ENCODE measurements around the gene DGKE.

Gene DGKE

GRCh38 chr17:56833809-56834379 is at the start of gene DGKE, which contains the start of gene C17orf67:
Gene DGKE (plus strand): TSS chr17:56834151. CDS start chr17:56834796, 645 bp downstream.
Gene C17orf67 (minus strand): TSS chr17:56833920. CDS start chr17:56815810, 18,110 bp downstream.
- DNase-seq, result peak; percentile 99

DNA sequence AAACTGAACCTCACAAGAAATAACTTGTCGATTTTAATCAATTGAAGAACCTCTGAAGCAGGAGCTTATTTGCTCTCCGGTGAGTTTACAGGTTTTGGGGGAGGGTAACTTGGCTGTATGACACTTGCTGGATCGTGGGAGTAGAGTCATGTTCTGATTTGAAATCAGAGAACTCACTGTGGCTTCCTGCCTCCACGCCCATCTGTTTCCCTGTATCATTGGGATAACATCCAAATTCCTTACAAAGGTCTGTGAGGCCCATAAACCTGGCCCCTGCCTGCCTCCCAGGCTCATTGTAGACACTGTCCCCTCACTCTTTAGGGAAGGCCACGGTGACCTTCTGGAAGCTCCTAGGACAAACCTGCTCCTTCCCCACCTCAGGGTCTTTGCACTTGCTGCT is 48.5 kb upstream of the DGKE start:
- peak; percentile 27 for DNase-seq

DNA sequence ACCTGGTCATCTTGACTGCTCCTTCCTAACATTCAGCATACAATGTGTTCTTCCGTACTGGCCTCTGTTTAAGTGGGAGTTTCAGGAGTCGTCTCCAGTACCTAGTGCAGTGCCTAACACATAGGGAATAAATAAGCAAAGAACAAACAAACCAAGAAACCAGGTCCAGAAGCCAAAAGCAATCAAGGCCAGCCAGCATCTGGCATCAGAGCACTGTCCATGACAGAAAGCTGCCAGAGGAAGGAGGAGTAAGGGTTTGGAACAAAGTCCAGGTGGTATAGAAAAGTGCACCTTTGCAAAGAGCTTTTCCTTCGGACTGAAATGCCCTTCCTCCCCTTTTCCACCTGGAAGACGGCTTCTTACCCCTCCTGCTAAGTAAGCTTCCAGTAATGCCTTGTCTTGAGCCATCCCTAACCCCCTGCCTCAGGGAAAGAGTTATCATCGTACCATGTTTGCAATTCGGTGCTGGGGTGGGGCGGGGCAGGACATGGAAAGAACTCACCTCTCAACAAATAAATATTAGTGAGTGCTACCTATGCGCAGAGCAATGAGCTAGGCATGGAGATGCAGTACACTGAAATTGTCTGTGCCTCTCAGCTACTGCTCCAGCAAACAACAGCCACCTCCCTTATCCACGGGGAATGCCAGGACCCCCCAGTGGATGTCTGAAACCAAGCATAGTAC is 47.8 kb upstream of the DGKE start:
- DNase-seq, result no peak

DNA sequence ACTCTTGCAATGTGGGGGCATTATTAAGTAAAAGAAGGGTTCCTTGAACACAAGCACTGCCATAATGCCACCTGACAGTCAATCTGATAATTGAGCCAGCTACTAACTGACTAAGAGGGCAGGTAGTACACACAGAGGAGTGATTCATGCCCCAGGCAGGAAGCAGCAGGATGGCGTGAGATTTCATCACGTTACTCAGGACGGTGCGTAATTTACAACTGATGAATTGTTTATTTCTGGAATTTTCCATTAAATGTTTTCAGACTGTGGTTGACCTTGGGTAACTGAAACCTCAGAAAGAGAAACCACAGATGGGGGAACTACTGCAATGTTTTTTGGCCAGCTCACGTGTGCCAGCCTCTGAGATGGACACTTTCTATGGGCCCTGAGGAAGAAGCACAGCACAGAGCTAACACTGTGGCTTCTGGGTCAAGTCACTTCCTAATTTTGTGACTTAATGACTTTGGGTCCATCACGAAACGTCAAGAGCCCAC is 46.9 kb upstream of the DGKE start:
- DNase-seq, result peak; percentile 68

DNA sequence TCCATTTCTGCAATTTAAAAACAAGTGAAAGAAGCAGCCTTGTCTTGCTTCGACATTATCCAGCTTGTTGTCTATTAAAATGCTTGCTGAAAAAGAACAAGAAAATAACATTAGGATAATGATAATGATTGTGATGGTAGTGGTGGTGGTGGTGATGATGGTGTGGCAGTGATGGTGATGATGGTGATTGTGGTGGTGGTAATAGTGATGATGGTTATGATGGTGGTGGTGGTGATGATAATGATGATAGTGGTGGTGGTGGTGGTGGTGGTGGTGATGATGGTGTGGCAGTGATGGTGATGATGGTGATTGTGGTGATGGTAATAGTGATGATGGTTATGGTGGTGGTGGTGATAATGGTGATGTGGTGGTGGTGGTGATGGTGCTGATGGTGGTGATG is 41.7 kb upstream of the DGKE start:
- DNase-seq, result no peak

DNA sequence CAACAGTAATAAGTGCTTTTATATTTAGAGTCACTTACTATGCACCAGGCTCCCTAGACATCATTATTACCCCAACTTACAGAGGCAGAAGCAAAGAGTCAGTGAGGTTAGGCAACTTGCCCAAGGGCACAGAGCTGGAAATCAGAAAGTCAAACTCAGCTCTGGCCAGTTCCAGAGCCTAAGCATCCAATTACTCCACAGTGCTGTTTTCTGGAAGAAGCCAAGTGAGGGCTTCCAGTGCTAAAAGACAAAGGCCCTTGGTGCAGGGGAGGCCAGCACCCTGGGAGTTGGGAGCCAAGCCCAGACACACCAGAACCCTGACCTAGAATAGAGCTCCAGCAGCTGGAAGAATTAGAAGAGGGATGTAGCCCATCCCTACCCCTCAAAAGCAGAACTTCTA is 40.4 kb upstream of the DGKE start:
- DNase-seq, result no peak

- no peak for DNase-seq
Measured at GRCh38 chr17:56793957-56794356, 40.0 kb upstream of the DGKE start.

GRCh38 chr17:56795221-56795865 is 38.6 kb upstream of the DGKE start:
- DNase-seq, result no peak

DNA sequence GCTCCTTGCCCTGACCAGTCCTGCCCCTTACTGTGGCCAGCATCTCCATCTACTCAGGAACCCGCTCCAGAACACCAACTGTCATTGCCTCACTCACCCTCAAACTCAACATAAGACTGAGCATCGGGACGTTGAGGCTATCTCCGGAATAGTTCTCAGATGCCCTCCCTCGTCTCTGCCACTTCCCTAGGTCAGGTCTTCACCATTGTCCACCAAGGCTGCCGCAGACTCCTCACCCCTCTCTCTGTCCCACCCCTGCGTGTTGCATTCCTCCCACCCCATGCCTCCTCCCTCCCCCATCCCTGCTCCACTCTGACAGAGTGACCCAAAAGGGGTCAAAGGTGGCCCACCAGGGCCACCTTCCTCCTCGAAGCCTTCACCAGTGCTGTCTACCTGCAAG is 37.4 kb upstream of the DGKE start:
- no peak for DNase-seq

GRCh38 chr17:56798916-56799315 is 35.0 kb upstream of the DGKE start:
- no peak for DNase-seq

GRCh38 chr17:56801459-56802178 is 32.3 kb upstream of the DGKE start:
- no peak for DNase-seq

GRCh38 chr17:56803071-56803470 is 30.9 kb upstream of the DGKE start:
- no peak for DNase-seq

- no peak for DNase-seq
Measured at GRCh38 chr17:56804454-56804853, 29.5 kb upstream of the DGKE start.

- DNase-seq, result no peak
Measured at GRCh38 chr17:56806949-56807348, 27.0 kb upstream of the DGKE start.

GRCh38 chr17:56807723-56808122 is 26.2 kb upstream of the DGKE start:
- DNase-seq, result no peak

DNA sequence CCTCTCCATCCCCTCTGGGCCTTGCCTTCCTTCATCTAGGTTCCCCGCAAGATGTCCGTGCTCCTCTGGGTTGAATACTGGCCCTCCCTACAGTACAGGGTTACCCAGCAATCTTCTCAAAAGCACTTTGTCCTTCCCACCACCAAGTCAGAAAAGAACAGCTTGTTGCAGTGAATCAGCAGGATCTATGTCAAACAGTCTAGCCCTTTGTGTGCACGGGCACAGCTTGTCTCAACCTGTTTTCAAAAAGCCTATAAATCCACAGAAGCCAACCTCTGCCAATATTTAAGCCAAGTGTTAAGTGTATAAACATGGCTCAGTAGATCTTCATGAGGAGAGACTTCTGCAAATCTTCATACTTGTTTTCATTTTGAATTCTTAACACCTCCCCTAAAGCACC is 25.4 kb upstream of the DGKE start:
- no peak for DNase-seq

DNA sequence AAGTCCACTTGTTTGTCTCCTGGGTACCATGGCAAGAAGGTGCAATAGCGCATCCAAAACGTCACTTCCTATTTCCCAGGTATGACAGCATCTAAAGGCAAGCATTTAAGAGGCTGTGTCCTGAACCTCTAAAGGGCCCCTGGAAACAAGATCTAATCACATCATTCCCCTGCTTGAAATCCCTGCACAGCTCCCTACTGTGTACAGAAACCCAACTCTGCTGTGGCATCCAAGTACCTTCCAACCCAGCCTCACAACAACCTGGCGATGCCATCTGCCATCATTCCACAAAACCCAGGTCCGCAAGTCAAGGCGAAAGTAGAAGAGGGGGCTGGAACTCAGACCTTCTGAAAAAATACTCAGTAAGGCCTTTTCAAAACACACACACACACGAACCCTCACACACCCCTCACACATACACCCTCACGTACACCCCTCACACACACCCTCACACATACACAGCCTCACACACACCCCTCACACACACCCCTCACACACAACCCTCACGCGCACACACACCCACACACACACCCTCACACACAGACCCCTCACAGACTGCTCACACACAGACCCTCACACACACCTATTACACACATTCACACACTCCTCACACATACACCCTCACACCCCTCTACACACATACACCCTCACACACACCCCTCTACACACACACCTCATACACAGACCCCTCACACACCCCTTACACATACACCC is 24.7 kb upstream of the DGKE start:
- no peak for DNase-seq

GRCh38 chr17:56809820-56810179 is 24.2 kb upstream of the DGKE start:
- no peak for DNase-seq

GRCh38 chr17:56810343-56810742 is 23.6 kb upstream of the DGKE start:
- DNase-seq, result no peak

- no peak for DNase-seq
Measured at GRCh38 chr17:56810891-56811775, 22.8 kb upstream of the DGKE start.

GRCh38 chr17:56812901-56813388 is 21.0 kb upstream of the DGKE start:
- DNase-seq, result no peak

- no peak for DNase-seq
Measured at GRCh38 chr17:56815711-56816110, 18.2 kb upstream of the DGKE start.
